CD4-positive, CD25-positive, alpha-beta regulatory T cell (primary cell): ENCODE measurements around the gene CYTH2. TPM values are rescaled to one million over a fixed set of nuclear protein-coding genes. Genes with fewer than 3 reads are reported as not detected.

Experiments used
- ATAC-seq, 2 donors: fragments of 150-1000 bp; cut with Tn5 transposase; one replicate each; pipeline ENCODE4 v1.10.0; 2021; ENCODE audit warnings: low read depth in 2 of 2, moderate number of reproducible peaks in 2 of 2, moderate library complexity in 1 of 2
- DNase-seq, 3 donors: peaks; one replicate each; pipeline versions ENCODE4 v3.0.0 to v3.0.0-alpha.2; 2012 to 2022; ENCODE audit warnings: mixed read lengths in 1 of 3
- H3K27ac ChIP-seq: one replicate; pipeline ENCODE4 v1.7.0; 2013; ENCODE audit warnings: mild to moderate bottlenecking, low read length; ENCODE audit not compliant: insufficient read depth, poor library complexity, severe bottlenecking
- H3K27me3 ChIP-seq: one replicate; pipeline ENCODE4 v1.7.0; 2013; ENCODE audit warnings: low read length; ENCODE audit not compliant: control insufficient read depth, insufficient read depth
- H3K36me3 ChIP-seq: one replicate; pipeline ENCODE4 v1.7.0; 2013; ENCODE audit warnings: mild to moderate bottlenecking, low read length, moderate library complexity; ENCODE audit not compliant: control insufficient read depth, insufficient read depth
- H3K4me1 ChIP-seq: 2 replicates; pipeline ENCODE4 v1.7.0; 2013; ENCODE audit warnings: mild to moderate bottlenecking, low read length; ENCODE audit not compliant: insufficient read depth, control insufficient read depth, poor library complexity, severe bottlenecking
- H3K4me3 ChIP-seq: one replicate; pipeline ENCODE4 v1.7.0; 2013; ENCODE audit warnings: low read depth, mild to moderate bottlenecking, low read length, moderate library complexity
- H3K9me3 ChIP-seq, 2 experiments: 1 replicate in 1 of 2; 2 replicates in 1 of 2; pipeline ENCODE4 v1.7.0; 2013; ENCODE audit warnings: low read length in 2 of 2, mild to moderate bottlenecking in 1 of 2, moderate library complexity in 1 of 2; ENCODE audit not compliant: control insufficient read depth in 2 of 2
- H3K27ac Mint-ChIP-seq, 3 donors: one replicate each; pipeline ENCODE4 v1.8.0; 2020 to 2022; ENCODE audit warnings: mild to moderate bottlenecking in 3 of 3, mixed read lengths in 3 of 3, moderate library complexity in 2 of 3
- H3K27me3 Mint-ChIP-seq: one replicate; pipeline ENCODE4 v1.8.0; 2022; ENCODE audit warnings: mild to moderate bottlenecking, mixed read lengths
- H3K36me3 Mint-ChIP-seq: one replicate; pipeline ENCODE4 v1.8.0; 2020; ENCODE audit warnings: mixed read lengths
- H3K4me1 Mint-ChIP-seq, 4 donors: one replicate each; pipeline ENCODE4 v1.8.0; 2020 to 2022; ENCODE audit warnings: mixed read lengths in 4 of 4, mild to moderate bottlenecking in 1 of 4
- H3K4me3 Mint-ChIP-seq, 4 donors: one replicate each; pipeline ENCODE4 v1.8.0; 2020 to 2022; ENCODE audit warnings: mild to moderate bottlenecking in 4 of 4, mixed read lengths in 4 of 4, moderate library complexity in 3 of 4
- H3K9me3 Mint-ChIP-seq, 7 donors: one replicate each; pipeline ENCODE4 v1.8.0; 2020 to 2022; ENCODE audit warnings: mixed read lengths in 7 of 7, mild to moderate bottlenecking in 3 of 7, moderate library complexity in 2 of 7
- polyA plus RNA-seq, 4 donors: library from polyadenylated mRNA; unstranded; fragments of 300-500 nt; fragmentation: Illumina TruSeq; gene quantifications; one replicate each; pipeline ENCODE4 v1.2.3, GENCODE V29; 2021
- total RNA-seq: library from RNA; stranded (reverse); gene quantifications from one replicate; pipeline ENCODE4 v1.2.3, GENCODE V29; 2022

The CYTH2 gene
- total and polyA plus RNA-seq, 5 donors from 2014 or later, result 24.2 to 46.7 (median 31.1) TPM

DNA sequence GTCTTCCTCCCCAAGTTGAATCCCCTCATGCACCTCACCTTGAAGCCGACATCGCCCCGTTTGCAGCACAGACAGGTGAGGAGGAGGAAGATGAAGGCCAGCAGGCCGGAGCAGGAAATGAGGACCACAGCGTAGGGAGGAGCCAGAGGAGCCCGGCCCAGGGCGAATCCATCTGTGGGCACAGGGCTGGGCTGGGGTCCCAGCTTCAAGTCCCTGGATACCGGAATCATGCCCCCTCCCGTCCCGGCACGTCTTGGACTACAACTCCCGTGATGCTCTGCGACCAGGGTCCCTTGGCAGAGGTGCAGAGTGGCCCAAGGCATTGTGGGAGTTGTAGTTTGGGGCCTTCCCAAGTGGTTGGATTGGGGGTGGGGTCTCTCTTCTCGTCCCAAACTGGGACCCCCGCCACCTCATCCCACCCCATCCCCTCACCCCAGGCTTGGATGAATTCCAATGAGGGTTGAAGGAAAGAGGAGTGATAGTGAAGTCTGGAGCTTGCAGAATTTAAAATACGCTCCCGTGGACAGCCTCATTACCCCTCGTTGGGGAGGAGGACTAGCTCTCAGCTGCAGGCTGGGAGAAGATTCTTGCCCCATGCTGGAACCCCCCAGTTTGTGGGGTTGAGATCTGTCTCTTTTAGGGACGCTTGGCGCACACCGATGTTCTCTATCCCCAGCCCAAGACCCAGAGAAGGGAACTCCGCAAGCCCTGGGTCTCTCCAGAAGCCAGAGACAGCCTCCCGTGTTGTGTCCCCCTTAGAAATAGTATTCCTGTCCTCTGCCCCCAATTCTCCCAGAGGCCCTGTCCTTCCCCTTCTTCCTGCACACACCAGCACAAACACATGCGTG lies 41.5 kb downstream of the CYTH2 start:
- Histone ChIP-seq H3K27ac (peak overlapping the region; percentile 66), H3K4me3 (peak overlapping the region; percentile 68), H3K4me1 (peaks cover 34% of the 10 kb centered on the region), H3K36me3 (no peaks in the 10 kb centered on the region), H3K27me3 (no peaks in the 10 kb centered on the region), H3K9me3 (no peaks in the 10 kb centered on the region)
- DNase-seq (peak; percentile 70 to 80 (median 77)), ATAC-seq (peak; percentile 62)
- peak overlapping the region; percentile 47 to 81 (median 73) for H3K27ac Mint-ChIP-seq
- peaks cover 0 to 19% (median 5%) of the 10 kb centered on the region in 4 donors for H3K4me1 Mint-ChIP-seq
- H3K9me3 Mint-ChIP-seq, result no peaks in the 10 kb centered on the region
- peaks cover 5% of the 10 kb centered on the region for H3K36me3 Mint-ChIP-seq
- peak overlapping the region; percentile 82 to 92 (median 88) for H3K4me3 Mint-ChIP-seq
- H3K27me3 Mint-ChIP-seq, result peaks cover 10% of the 10 kb centered on the region

DNA sequence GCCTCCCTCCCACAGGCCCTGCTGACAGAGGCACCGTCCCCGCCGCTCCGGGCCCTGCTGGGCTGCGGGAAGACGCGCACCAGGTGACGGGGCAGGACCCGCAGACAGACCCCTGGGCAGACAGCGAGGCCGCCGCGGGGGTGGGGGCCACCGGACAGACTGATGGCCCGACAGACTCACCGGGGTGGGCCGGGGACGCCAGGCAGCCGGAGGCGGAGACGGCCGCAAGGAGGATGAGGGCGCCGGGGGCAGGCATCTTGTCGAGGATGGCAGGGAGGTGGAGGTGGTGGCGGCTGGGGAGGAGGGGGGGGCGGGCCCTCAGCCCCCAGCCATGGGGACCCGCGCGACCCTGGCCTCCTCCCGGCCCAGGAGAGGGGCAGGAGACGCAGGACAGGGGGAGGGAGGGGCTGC lies 42.2 kb downstream of the CYTH2 start:
- Histone ChIP-seq H3K9me3 (no peaks in the 10 kb centered on the region), H3K27ac (peak overlapping the region; percentile 66), H3K27me3 (no peaks in the 10 kb centered on the region), H3K36me3 (no peaks in the 10 kb centered on the region), H3K4me1 (peaks cover 34% of the 10 kb centered on the region), H3K4me3 (no peak overlapping the region)
- DNase-seq, result peak in 1 of 3 donors; percentile 36
- Mint-ChIP-seq H3K4me3 (peak overlapping the region in 2 of 4 donors; percentile 82 to 90), H3K27me3 (peaks cover 10% of the 10 kb centered on the region), H3K4me1 (peaks cover 0 to 19% (median 5%) of the 10 kb centered on the region in 4 donors), H3K36me3 (peaks cover 5% of the 10 kb centered on the region), H3K9me3 (no peaks in the 10 kb centered on the region), H3K27ac (no peak overlapping the region)
- no peak for ATAC-seq

DNA sequence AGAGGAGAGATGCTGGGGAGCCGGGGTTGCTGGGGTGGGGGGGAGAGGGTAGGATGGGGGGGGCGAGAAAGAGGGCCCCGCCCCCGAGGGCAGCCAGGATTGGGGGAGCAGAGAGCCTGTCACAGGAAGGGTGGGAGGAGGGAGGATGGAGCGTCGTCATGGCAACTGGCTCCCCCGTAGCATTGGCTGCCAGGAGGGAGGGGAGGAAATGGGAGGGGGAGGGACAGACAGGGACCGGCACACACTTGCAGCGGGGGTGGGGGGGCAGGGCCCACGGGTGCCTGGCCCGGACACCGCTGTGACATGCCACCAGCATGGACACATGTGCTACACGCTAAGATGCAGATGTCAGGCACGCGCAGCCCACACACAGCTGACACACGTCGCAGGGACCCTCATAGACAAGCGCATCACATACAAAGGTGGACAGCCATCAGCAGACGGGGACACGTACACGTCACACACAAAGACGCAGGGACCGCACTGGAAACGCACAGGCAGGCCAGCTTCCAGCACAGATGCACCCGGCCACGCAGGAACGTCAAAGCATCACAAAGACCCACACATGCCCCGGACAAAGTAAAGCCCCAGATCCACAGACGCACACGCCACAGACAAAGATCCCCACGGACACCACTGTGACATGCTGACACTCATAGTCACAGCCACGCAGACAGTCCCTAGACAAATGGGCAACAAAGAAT lies 42.8 kb downstream of the CYTH2 start, which contains the start of gene LMTK3:
TSS of gene LMTK3 (minus strand) at position 36 of the 704 bp plus-strand sequence. CDS start 259 bp downstream, outside the sequence.
- Histone ChIP-seq H3K36me3 (no peaks in the 10 kb centered on the region), H3K4me3 (peak within 1 kb of the TSS; percentile 68), H3K27ac (peak within 1 kb of the TSS; percentile 66)

DNA sequence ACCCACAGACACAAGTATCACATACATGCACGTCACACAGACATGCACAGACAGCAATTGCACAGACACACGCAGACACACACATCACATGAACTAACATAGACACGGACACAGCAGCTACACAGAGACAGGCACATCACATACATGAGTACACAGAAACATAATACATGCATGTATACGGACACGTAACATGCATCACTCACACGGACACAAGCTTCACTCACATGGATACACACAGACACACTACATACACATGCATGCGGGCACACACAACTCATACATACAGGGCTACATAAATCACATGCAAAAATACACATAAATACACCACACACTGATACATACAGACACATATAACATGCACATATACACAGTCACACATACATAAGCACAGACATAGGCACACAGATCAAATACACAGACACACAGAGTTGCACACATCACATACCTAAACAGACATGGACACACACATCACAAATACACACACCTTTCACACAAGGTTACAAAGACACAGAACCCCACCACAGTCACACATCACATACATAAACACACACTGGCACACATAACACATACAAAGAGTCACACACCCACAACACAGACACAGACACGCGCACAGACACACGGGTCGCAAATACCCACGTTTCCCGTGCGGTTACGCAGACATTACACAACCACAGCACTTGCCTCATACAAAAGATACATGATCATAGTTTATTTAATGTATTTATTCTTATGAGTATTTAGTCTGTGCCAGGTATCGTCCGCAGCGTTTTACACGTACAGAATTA lies 43.5 kb downstream of the CYTH2 start:
- ATAC-seq (no peak), DNase-seq (no peak)
- H3K36me3 Mint-ChIP-seq, result peaks cover 4% of the 10 kb centered on the region
- H3K9me3 ChIP-seq, result no peaks in the 10 kb centered on the region
- peaks cover 34% of the 10 kb centered on the region for H3K4me1 ChIP-seq
- H3K4me1 Mint-ChIP-seq, result peaks cover 0 to 19% (median 5%) of the 10 kb centered on the region in 4 donors
- H3K27ac Mint-ChIP-seq, result no peak overlapping the region
- H3K27me3 Mint-ChIP-seq, result peaks cover 8% of the 10 kb centered on the region
- no peaks in the 10 kb centered on the region for H3K27me3 ChIP-seq
- no peak overlapping the region for H3K4me3 Mint-ChIP-seq
- peak overlapping the region; percentile 66 for H3K27ac ChIP-seq
- no peaks in the 10 kb centered on the region for H3K36me3 ChIP-seq
- H3K4me3 ChIP-seq, result peak overlapping the region; percentile 14
- H3K9me3 Mint-ChIP-seq, result no peaks in the 10 kb centered on the region

More for the DNA sequence above, 42.8 kb downstream of the CYTH2 start, which contains the start of gene LMTK3:
- H3K36me3 Mint-ChIP-seq, result peaks cover 5% of the 10 kb centered on the region
- H3K27me3 ChIP-seq, result no peaks in the 10 kb centered on the region
- peak within 1 kb of the TSS; percentile 82 to 92 (median 88) for H3K4me3 Mint-ChIP-seq
- DNase-seq (peak; percentile 81 to 94 (median 85)), ATAC-seq (peak; percentile 59 to 62)
- H3K4me1 ChIP-seq, result peaks cover 34% of the 10 kb centered on the region
- H3K9me3 Mint-ChIP-seq, result no peaks in the 10 kb centered on the region
- peaks cover 0 to 19% (median 5%) of the 10 kb centered on the region in 4 donors for H3K4me1 Mint-ChIP-seq
- peaks cover 10% of the 10 kb centered on the region for H3K27me3 Mint-ChIP-seq
- no peaks in the 10 kb centered on the region for H3K9me3 ChIP-seq
- H3K27ac Mint-ChIP-seq, result peak within 1 kb of the TSS; percentile 47 to 81 (median 73)

DNA sequence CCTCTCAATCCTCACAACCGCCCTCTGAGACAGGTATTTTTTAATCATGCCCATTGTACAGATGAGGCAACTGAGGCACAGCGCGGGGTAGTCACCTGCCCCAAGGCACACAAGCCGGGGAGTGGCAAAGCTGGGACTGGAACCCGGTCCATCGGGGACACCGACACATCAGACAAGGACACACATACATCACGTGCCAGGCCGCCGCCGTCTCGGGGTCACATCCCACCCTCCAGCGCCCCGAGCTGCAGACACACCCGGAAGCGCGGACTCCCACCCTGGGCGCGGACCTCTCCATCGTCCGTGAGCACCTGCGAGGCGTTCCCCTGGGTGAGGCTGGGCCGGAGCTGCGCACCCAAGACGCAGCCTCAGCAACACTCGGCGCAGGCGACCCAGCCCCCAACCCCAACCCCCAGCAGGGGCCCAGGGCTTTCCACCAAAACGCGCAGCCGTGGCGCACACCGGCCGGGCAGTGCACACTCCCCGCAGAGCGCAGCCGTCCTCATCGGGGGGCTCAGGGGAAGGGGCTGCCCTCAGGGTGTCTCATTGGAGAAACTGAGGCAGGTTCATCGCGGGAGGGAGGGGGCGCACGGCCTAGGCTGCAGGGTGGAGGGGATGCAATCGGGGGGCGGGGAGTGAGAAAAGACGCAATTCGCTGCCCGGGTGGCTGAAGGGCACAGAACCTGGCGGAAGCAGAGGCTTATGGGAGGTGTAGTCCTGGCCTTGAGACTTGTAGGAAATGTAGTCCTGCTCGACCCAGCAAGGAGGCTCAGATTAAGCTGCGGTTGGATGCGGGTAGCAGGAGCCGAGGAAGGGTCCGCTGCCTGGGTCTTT lies 44.3 kb downstream of the CYTH2 start:
- DNase-seq, result peak; percentile 65 to 87 (median 76)
- peak overlapping the region; percentile 14 for H3K4me3 ChIP-seq
- ATAC-seq, result peak; percentile 72 to 77
- H3K27me3 Mint-ChIP-seq, result peaks cover 11% of the 10 kb centered on the region
- no peak overlapping the region for H3K4me3 Mint-ChIP-seq
- no peaks in the 10 kb centered on the region for H3K36me3 Mint-ChIP-seq
- H3K27ac Mint-ChIP-seq, result peak overlapping the region; percentile 71 to 95 (median 82)
- no peaks in the 10 kb centered on the region for H3K36me3 ChIP-seq
- no peaks in the 10 kb centered on the region for H3K9me3 Mint-ChIP-seq
- H3K4me1 Mint-ChIP-seq, result peaks cover 0 to 19% (median 5%) of the 10 kb centered on the region in 4 donors
- H3K9me3 ChIP-seq, result no peaks in the 10 kb centered on the region
- no peaks in the 10 kb centered on the region for H3K27me3 ChIP-seq
- H3K27ac ChIP-seq, result peak overlapping the region; percentile 66
- peaks cover 34% of the 10 kb centered on the region for H3K4me1 ChIP-seq

DNA sequence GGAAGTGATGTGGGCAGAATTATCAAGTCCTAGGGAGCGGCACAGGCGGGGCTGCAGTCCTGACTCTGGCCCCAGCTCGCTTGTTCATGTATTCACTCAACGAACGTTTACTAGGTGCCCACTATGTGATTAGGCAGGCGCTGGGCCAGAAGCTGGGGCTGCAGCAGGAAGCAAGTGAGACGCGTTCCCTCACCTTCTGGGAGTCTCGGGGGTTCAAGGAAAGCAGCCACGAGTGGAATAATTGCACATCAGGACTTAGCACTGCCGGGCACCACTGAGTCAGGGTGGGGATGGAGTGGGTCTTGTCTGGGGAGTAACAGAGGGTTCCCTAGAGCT lies 44.9 kb downstream of the CYTH2 start:
- no peaks in the 10 kb centered on the region for H3K36me3 ChIP-seq
- no peaks in the 10 kb centered on the region for H3K27me3 ChIP-seq
- H3K36me3 Mint-ChIP-seq, result no peaks in the 10 kb centered on the region
- H3K4me1 Mint-ChIP-seq, result peaks cover 0 to 19% (median 5%) of the 10 kb centered on the region in 4 donors
- peak overlapping the region in 1 of 4 donors; percentile 8 for H3K4me3 Mint-ChIP-seq
- H3K27ac Mint-ChIP-seq, result peak overlapping the region in 1 of 3 donors; percentile 71
- H3K9me3 ChIP-seq, result no peaks in the 10 kb centered on the region
- H3K27me3 Mint-ChIP-seq, result peaks cover 11% of the 10 kb centered on the region
- no peak for DNase-seq
- H3K4me3 ChIP-seq, result peak overlapping the region; percentile 11
- no peak overlapping the region for H3K27ac ChIP-seq
- peaks cover 34% of the 10 kb centered on the region for H3K4me1 ChIP-seq
- no peak for ATAC-seq
- H3K9me3 Mint-ChIP-seq, result no peaks in the 10 kb centered on the region
